ENCODE data around the gene PRAC1. TPM values are rescaled to one million over a fixed set of nuclear protein-coding genes. Genes with fewer than 3 reads are reported as not detected.

PRAC1 gene
- total and polyA plus RNA-seq, 2 of the 8 experiments (the other 6 are each of a cell fraction or from before 2014, with no cell fraction given): not detected

GRCh38 chr17:48752399-48753288 is 30.3 kb upstream of the PRAC1 start (continued):
- no peak for TF ChIP-seq CHD7 (IDR thresholded peaks at IDR 0.05; ENCODE audit: insufficient replicate concordance, low read length)
- TF ChIP-seq SIX5 (IDR thresholded peaks at IDR 0.05; ENCODE audit: low read depth, low read length): no peak
- TF ChIP-seq KDM4A (IDR thresholded peaks at IDR 0.05; ENCODE audit: low read depth, low read length, severe bottlenecking): no peak
- peak; percentile 22 for TF ChIP-seq CTBP2 (IDR thresholded peaks at IDR 0.05; ENCODE audit: borderline replicate concordance, insufficient read depth, insufficient read length, low read length)
- TF ChIP-seq BACH1 (IDR thresholded peaks at IDR 0.05; ENCODE audit: low read length): no peak
- no peak for TF ChIP-seq TAF1 (IDR thresholded peaks at IDR 0.05; ENCODE audit: low read depth, low read length)
- no peak for TF ChIP-seq KDM1A (IDR thresholded peaks at IDR 0.05; ENCODE audit: borderline replicate concordance, low read length)
- peak; percentile 89 for TF ChIP-seq EZH2 (IDR thresholded peaks at IDR 0.05; ENCODE audit: low read depth, low read length, severe bottlenecking)
